ENCODE results near the gene S100A2. TPM values are rescaled to one million over a fixed set of nuclear protein-coding genes. Genes with fewer than 3 reads are reported as not detected.
A peak's percentile ranks its signal among the peaks of the same experiment; 100 is the strongest.

Gene S100A2
- total and polyA plus RNA-seq, 11 donors = 1.3 to 5.1 (median 2.6) TPM; not detected in 1

DNA sequence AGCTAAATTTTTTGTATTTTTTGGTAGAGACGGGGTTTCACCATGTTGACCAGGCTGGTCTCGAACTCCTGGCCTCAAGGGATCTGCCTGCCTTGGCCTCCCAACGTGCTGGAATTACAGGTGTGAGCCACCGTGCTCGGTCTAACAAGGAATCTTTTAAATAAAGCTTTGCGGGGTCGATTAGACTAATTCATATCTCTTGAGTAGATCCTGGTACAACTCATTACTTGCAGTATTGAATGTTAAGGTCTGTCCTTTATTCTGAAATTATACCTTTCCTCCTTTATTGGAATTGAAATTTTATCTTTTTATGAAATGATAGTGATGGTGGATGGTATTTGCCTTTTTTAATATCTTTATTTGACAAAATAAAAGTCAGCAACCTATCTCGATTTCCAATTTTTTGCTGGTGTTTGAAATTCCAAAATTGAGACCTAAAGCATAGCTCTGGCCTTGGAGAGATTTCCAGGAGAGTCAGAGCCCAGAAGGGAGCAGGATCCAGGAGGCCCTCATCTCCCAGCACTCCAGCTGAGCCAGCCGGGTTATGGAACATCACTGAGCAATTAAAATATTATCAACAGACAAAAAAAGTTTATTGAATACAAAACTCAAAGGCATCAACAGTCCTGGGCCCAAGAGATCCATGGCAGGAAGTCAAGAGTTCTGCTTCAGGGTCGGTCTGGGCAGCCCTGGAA, 4.7 kb downstream of the S100A2 start:
- H3K4me3 ChIP-seq = no peak overlapping the region
- intact Hi-C loops (cut with DNase I) = no loop called here
- DNase-seq (no peak), ATAC-seq (no peak)
- no peaks in the 10 kb centered on the region for H3K27me3 ChIP-seq
- H3K9me3 ChIP-seq = no peaks in the 10 kb centered on the region
- peaks cover 5 to 21% (median 7%) of the 10 kb centered on the region in 12 donors for H3K4me1 ChIP-seq
- WGBS, 4 donors = 85 to 89% (median 88%) methylated on average over 10 of the region's 10 CpGs
- TF ChIP-seq POLR2A (IDR thresholded peaks at IDR 0.05) = no peak
- TF ChIP-seq, protein P1, sequence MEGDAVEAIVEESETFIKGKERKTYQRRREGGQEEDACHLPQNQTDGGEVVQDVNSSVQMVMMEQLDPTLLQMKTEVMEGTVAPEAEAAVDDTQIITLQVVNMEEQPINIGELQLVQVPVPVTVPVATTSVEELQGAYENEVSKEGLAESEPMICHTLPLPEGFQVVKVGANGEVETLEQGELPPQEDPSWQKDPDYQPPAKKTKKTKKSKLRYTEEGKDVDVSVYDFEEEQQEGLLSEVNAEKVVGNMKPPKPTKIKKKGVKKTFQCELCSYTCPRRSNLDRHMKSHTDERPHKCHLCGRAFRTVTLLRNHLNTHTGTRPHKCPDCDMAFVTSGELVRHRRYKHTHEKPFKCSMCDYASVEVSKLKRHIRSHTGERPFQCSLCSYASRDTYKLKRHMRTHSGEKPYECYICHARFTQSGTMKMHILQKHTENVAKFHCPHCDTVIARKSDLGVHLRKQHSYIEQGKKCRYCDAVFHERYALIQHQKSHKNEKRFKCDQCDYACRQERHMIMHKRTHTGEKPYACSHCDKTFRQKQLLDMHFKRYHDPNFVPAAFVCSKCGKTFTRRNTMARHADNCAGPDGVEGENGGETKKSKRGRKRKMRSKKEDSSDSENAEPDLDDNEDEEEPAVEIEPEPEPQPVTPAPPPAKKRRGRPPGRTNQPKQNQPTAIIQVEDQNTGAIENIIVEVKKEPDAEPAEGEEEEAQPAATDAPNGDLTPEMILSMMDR (IDR thresholded peaks at IDR 0.05) = no peak
- no peaks in the 10 kb centered on the region for H3K36me3 ChIP-seq
- H3K27ac ChIP-seq = peak overlapping the region in 1 of 12 donors; percentile 43

DNA sequence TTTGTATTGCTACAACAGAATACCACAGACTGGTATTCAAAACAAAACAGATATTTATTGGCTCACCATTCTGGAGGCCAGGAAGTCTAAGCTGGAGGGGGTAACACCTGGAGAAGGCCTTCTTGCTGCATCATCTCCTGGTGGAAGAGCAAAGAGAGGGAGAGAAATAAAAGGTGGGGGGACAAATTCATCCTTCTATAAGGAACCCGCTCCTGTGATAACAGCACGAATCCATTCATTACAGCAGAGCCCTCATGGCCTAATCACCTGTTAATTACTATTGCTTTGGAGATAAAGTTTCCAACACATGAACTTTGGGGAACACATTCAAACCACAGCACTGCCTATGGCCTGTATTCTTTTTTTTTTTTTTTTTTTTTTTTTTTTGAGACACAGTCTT, 5.4 kb downstream of the S100A2 start:
- peaks cover 0 to 14% (median under 1%) of the 10 kb centered on the region in 12 donors for H3K4me1 ChIP-seq
- no peak for DNase-seq
- H3K27me3 ChIP-seq = no peaks in the 10 kb centered on the region
- H3K9me3 ChIP-seq = no peaks in the 10 kb centered on the region
- TF ChIP-seq, protein P1 (IDR thresholded peaks at IDR 0.05) = no peak
- TF ChIP-seq POLR2A (IDR thresholded peaks at IDR 0.05) = no peak
- no peak overlapping the region for H3K27ac ChIP-seq
- 66 to 98% (median 97%) methylated on average over 2 of the region's 2 CpGs for WGBS, 4 donors
- intact Hi-C loops (cut with DNase I) = no loop called here
- H3K4me3 ChIP-seq = no peak overlapping the region
- H3K36me3 ChIP-seq = no peaks in the 10 kb centered on the region
- ATAC-seq = no peak

DNA sequence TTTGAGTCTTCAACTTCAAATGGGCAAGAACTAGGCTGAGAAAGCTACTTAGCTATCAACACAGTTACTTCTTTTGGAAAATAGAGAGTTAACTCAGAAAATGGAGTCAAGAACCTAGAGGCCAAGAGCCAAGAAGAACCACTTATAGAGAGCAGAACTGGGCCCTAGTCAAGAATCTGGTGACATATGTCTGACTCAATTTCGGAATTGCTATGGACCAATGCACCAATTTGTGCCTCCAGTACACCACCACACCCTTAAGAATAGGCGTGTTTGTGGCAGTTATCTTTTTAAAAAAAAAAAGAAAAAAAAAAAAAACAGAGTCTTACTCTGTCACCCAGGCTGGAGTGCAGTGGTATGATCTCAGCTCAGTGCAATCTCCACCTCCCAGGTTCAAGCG, 7.8 kb downstream of the S100A2 start:
- ATAC-seq (no peak), DNase-seq (no peak)
- H3K27ac ChIP-seq = no peak overlapping the region
- no peaks in the 10 kb centered on the region for H3K9me3 ChIP-seq
- no peak for TF ChIP-seq POLR2A (IDR thresholded peaks at IDR 0.05)
- H3K27me3 ChIP-seq = no peaks in the 10 kb centered on the region
- H3K36me3 ChIP-seq = no peaks in the 10 kb centered on the region
- intact Hi-C loops (cut with DNase I) = no loop called here
- WGBS, 4 donors = 95 to 96% (median 96%) methylated on average over 3 of the region's 3 CpGs
- no peak overlapping the region for H3K4me3 ChIP-seq
- H3K4me1 ChIP-seq = peaks cover 0 to 17% (median 13%) of the 10 kb centered on the region in 12 donors

DNA sequence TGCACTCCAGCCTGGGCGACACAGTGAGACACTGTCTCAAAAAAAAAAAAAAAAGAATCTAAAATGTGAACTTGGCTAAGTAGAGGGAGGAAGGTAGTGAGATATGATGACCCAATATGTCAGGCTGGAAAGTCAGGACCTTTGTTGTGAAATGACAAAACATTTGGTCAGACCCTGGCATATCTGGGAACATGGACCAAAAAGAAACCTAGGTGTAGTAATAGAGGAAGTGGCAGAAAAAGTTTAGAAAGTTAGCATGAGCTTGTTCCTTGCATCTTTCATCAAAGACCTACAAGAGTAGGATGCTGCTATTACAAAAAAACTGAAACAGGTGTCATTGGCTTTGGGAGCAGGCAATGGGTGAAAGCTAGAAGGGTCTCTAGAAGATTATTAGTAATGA, 9.3 kb downstream of the S100A2 start:
- ATAC-seq = no peak

More for the DNA sequence above, 9.3 kb downstream of the S100A2 start:
- Histone ChIP-seq H3K4me1 (peaks cover 0 to 18% (median 13%) of the 10 kb centered on the region in 12 donors), H3K27me3 (no peaks in the 10 kb centered on the region), H3K9me3 (no peaks in the 10 kb centered on the region), H3K27ac (no peak overlapping the region), H3K4me3 (no peak overlapping the region), H3K36me3 (no peaks in the 10 kb centered on the region)
- intact Hi-C loops (cut with DNase I) = no loop called here
- TF ChIP-seq POLR2A (IDR thresholded peaks at IDR 0.05) = no peak
- TF ChIP-seq, protein P1 (IDR thresholded peaks at IDR 0.05) = no peak
- 94 to 100% (median 97%) methylated on average over 1 of the region's 1 CpG for WGBS, 4 donors
- no peak for DNase-seq

All from heart left ventricle (tissue), 16 donors.